ENCODE measurements around the gene STT3B.

Gene STT3B

GRCh38 chr3:31552103-31552502 is 19.4 kb downstream of the STT3B start:
- no peak for DNase-seq (ENCODE audit: low read depth)

- DNase-seq (ENCODE audit: low read depth), result no peak
Measured at GRCh38 chr3:31553258-31553657, 20.5 kb downstream of the STT3B start.

- no peak for DNase-seq (ENCODE audit: low read depth)
Measured at GRCh38 chr3:31555204-31555603, 22.5 kb downstream of the STT3B start.

GRCh38 chr3:31559872-31560534 is 27.3 kb downstream of the STT3B start:
- no peak for DNase-seq (ENCODE audit: low read depth)

GRCh38 chr3:31561891-31562290 is 29.2 kb downstream of the STT3B start:
- DNase-seq (ENCODE audit: low read depth), result no peak

- no peak for DNase-seq (ENCODE audit: low read depth)
Measured at GRCh38 chr3:31562525-31562924, 29.8 kb downstream of the STT3B start.

GRCh38 chr3:31565288-31565687 is 32.6 kb downstream of the STT3B start:
- no peak for DNase-seq (ENCODE audit: low read depth)

- DNase-seq (ENCODE audit: low read depth), result no peak
Measured at GRCh38 chr3:31567036-31567435, 34.3 kb downstream of the STT3B start.

- no peak for DNase-seq (ENCODE audit: low read depth)
Measured at GRCh38 chr3:31568649-31569048, 35.9 kb downstream of the STT3B start.

GRCh38 chr3:31571325-31571724 is 38.6 kb downstream of the STT3B start:
- DNase-seq (ENCODE audit: low read depth), result no peak

- DNase-seq (ENCODE audit: low read depth), result no peak
Measured at GRCh38 chr3:31572236-31573004, 39.7 kb downstream of the STT3B start.

- DNase-seq (ENCODE audit: low read depth), result no peak
Measured at GRCh38 chr3:31573036-31573779, 40.5 kb downstream of the STT3B start.

- DNase-seq (ENCODE audit: low read depth), result no peak
Measured at GRCh38 chr3:31575448-31575847, 42.7 kb downstream of the STT3B start.

GRCh38 chr3:31576521-31576920 is 43.8 kb downstream of the STT3B start:
- DNase-seq (ENCODE audit: low read depth), result no peak

GRCh38 chr3:31577232-31577631 is 44.5 kb downstream of the STT3B start:
- no peak for DNase-seq (ENCODE audit: low read depth)

- no peak for DNase-seq (ENCODE audit: low read depth)
Measured at GRCh38 chr3:31579828-31580227, 47.1 kb downstream of the STT3B start.

- no peak for DNase-seq (ENCODE audit: low read depth)
Measured at GRCh38 chr3:31580645-31581044, 47.9 kb downstream of the STT3B start.

GRCh38 chr3:31581660-31582059 is 48.9 kb downstream of the STT3B start:
- no peak for DNase-seq (ENCODE audit: low read depth)

- DNase-seq (ENCODE audit: low read depth), result no peak
Measured at GRCh38 chr3:31589228-31589627, 56.5 kb downstream of the STT3B start.

GRCh38 chr3:31590650-31591049 is 57.9 kb downstream of the STT3B start:
- no peak for DNase-seq (ENCODE audit: low read depth)

- DNase-seq (ENCODE audit: low read depth), result no peak
Measured at GRCh38 chr3:31592764-31593163, 60.0 kb downstream of the STT3B start.

GRCh38 chr3:31596176-31596575 is 63.5 kb downstream of the STT3B start:
- no peak for DNase-seq (ENCODE audit: low read depth)

GRCh38 chr3:31600431-31600830 is 67.7 kb downstream of the STT3B start:
- DNase-seq (ENCODE audit: low read depth), result no peak

Measured in stimulated activated CD4-positive, alpha-beta T cell treated with anti-CD3 and anti-CD28 coated beads, Interleukin-2, amount 100 ng/mL, for 4 hours (primary cell).